ENCODE results near the gene TMEM212. TPM values are rescaled to one million over a fixed set of nuclear protein-coding genes. Genes with fewer than 3 reads are reported as not detected.

Gene TMEM212
- total RNA-seq, 1 donor from 2014 or later, result not detected

DNA sequence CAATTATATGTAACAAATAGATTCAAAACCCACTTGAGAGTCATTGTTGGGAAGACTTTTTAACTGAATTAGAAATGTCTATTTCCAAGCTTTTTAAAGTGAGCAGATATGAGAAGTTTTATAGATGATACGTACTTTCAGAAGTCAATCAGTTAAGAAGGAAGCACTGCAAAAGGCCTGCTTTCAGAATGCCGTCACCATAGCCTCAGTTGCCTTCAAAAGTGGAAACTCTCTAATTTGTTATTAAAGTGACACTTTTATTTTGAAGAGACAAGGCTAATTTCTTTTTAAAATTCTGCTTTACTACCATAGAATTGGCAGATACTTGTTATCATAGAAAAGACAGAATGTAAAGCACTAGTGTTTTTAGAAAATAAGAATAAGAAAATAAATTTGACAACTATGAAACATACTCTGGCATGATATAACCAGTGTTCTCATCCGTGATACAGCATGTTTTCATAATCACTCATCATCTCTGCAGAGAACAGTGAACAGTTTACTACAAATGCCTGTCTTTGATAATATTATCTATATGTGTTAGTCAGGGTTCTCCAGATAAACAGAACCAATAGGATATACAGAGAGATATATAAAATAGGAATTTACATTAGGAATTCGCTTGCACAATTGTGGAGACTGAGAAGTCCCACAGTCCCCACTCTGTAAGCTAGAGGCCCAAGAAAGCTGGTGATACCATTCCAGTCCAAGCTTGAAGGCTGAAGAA, 25.9 kb upstream of the TMEM212 start:
- Mint-ChIP-seq H3K36me3 (ENCODE audit: unreplicated experiment) (no peaks in the 10 kb centered on the region), H3K27me3 (ENCODE audit: unreplicated experiment) (no peaks in the 10 kb centered on the region), H3K27ac (ENCODE audit: unreplicated experiment) (no peak overlapping the region), H3K9me3 (ENCODE audit: unreplicated experiment) (peaks cover 2% of the 10 kb centered on the region), H3K4me1 (ENCODE audit: low read depth, unreplicated experiment) (no peaks in the 10 kb centered on the region), H3K4me3 (ENCODE audit: unreplicated experiment) (no peak overlapping the region)
- DNase-seq, result no peak
- TF ChIP-seq, protein P1, sequence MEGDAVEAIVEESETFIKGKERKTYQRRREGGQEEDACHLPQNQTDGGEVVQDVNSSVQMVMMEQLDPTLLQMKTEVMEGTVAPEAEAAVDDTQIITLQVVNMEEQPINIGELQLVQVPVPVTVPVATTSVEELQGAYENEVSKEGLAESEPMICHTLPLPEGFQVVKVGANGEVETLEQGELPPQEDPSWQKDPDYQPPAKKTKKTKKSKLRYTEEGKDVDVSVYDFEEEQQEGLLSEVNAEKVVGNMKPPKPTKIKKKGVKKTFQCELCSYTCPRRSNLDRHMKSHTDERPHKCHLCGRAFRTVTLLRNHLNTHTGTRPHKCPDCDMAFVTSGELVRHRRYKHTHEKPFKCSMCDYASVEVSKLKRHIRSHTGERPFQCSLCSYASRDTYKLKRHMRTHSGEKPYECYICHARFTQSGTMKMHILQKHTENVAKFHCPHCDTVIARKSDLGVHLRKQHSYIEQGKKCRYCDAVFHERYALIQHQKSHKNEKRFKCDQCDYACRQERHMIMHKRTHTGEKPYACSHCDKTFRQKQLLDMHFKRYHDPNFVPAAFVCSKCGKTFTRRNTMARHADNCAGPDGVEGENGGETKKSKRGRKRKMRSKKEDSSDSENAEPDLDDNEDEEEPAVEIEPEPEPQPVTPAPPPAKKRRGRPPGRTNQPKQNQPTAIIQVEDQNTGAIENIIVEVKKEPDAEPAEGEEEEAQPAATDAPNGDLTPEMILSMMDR (IDR thresholded peaks at IDR 0.05; ENCODE audit: partially characterized antibody, unreplicated experiment), result no peak

DNA sequence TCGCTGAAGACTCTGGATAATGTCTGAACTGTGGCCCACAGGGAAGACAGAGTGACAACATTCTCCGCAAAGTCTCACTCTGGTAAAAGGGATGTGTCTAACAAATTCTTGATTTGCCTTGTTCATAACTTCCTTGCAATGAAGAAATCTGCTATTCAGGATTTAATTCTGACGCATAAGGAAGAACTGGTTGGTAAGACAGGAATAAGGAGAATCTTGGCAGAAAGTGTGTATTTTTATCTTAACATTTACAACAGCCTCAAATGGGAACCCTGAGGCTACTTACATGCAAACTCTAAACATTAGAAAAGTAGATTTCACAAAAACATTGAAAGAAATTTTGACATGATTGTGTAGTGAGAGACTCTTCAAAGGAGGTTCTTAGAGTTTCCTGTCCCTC, 22.1 kb upstream of the TMEM212 start:
- Mint-ChIP-seq H3K9me3 (ENCODE audit: unreplicated experiment) (peaks cover 2% of the 10 kb centered on the region), H3K4me1 (ENCODE audit: low read depth, unreplicated experiment) (peaks cover 6% of the 10 kb centered on the region), H3K27me3 (ENCODE audit: unreplicated experiment) (no peaks in the 10 kb centered on the region), H3K36me3 (ENCODE audit: unreplicated experiment) (no peaks in the 10 kb centered on the region), H3K4me3 (ENCODE audit: unreplicated experiment) (no peak overlapping the region), H3K27ac (ENCODE audit: unreplicated experiment) (no peak overlapping the region)
- DNase-seq, result no peak
- TF ChIP-seq, protein P1 (IDR thresholded peaks at IDR 0.05; ENCODE audit: partially characterized antibody, unreplicated experiment), result no peak

DNA sequence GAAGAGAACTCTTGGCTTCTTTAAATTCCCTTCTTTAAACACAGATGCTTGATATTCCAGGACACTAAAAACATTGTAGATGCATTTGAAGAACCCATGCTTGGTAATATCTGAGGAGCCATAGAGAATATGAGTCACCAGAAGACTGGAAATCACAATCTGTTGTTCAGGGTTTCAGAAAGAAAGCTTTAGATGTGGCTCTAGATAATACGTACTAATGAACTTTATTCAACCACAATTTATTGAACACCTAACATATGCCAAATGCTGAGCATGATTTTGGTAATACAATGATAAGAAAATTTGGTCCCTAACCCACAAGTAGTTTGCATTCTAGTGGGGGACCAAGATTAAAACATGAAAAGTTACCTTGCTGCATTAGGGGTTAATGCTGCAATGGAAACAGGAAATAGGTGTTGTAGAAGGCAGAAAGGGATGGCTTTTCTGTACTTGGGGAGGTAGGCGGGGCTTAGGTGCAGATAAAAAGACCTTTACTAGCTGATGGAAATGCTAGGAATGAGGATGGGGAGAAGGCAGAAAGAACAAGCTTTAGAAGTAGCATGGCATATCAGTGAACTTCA, 21.3 kb upstream of the TMEM212 start:
- Mint-ChIP-seq H3K27me3 (ENCODE audit: unreplicated experiment) (no peaks in the 10 kb centered on the region), H3K9me3 (ENCODE audit: unreplicated experiment) (peaks cover 2% of the 10 kb centered on the region), H3K27ac (ENCODE audit: unreplicated experiment) (no peak overlapping the region), H3K4me1 (ENCODE audit: low read depth, unreplicated experiment) (peaks cover 10% of the 10 kb centered on the region), H3K4me3 (ENCODE audit: unreplicated experiment) (no peak overlapping the region), H3K36me3 (ENCODE audit: unreplicated experiment) (no peaks in the 10 kb centered on the region)
- no peak for DNase-seq
- TF ChIP-seq, protein P1 (IDR thresholded peaks at IDR 0.05; ENCODE audit: partially characterized antibody, unreplicated experiment), result no peak

DNA sequence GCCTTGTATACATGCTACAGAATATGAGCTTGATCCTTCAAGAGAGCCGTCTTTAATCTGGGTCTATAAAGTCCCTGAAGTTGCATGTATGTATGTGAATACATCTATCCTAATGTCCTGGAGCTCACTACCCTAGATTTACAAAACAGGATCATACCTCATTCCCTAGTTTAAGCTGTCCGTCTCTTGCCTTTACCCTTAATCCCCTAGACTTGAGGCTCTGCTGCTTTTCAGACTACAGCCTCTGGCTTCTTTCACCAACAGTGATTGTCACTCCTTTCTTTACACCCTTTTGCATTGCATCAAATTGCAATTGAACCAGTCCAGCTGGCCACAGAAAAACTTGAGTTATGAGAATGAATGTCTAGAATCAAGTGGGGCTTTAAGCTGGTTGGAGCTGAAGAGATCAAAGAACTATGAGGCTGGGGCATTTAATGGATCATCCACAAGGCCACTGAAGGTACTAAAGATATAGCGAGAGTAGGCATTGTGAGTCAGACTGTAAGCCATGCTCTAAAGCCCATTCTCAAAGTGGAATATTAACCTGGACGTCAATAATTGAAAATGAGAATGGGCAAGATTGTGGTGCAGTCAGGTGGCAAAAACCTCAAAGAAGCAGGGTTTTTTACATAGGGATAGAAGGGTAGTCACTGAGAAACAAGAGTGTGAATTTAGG, 20.6 kb upstream of the TMEM212 start:
- Mint-ChIP-seq H3K9me3 (ENCODE audit: unreplicated experiment) (peaks cover 2% of the 10 kb centered on the region), H3K4me1 (ENCODE audit: low read depth, unreplicated experiment) (peaks cover 14% of the 10 kb centered on the region), H3K27ac (ENCODE audit: unreplicated experiment) (no peak overlapping the region), H3K4me3 (ENCODE audit: unreplicated experiment) (no peak overlapping the region), H3K27me3 (ENCODE audit: unreplicated experiment) (no peaks in the 10 kb centered on the region), H3K36me3 (ENCODE audit: unreplicated experiment) (no peaks in the 10 kb centered on the region)
- no peak for DNase-seq
- TF ChIP-seq, protein P1 (IDR thresholded peaks at IDR 0.05; ENCODE audit: partially characterized antibody, unreplicated experiment), result no peak

DNA sequence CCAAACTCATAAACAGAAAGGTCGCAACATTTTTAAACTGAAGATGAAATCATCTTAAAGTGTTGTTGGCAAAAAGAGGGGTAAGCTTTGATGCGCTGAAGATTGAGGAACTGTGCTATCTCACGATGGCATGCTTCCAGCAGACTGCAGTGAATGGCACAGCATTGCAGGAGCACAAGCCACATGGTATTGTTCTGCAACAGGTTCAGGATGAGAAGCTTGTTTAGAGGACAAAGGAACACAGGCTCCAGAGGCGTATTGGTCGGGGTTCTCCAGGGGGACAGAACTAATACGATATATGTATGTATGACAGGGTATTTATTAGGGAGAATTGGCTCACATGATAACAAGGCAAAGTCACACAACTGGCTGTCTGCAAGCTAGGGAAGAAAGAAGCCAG, 19.0 kb upstream of the TMEM212 start:
- Mint-ChIP-seq H3K27me3 (ENCODE audit: unreplicated experiment) (no peaks in the 10 kb centered on the region), H3K9me3 (ENCODE audit: unreplicated experiment) (peaks cover 2% of the 10 kb centered on the region), H3K36me3 (ENCODE audit: unreplicated experiment) (no peaks in the 10 kb centered on the region), H3K4me3 (ENCODE audit: unreplicated experiment) (no peak overlapping the region), H3K27ac (ENCODE audit: unreplicated experiment) (no peak overlapping the region), H3K4me1 (ENCODE audit: low read depth, unreplicated experiment) (peaks cover 24% of the 10 kb centered on the region)
- DNase-seq, result no peak
- TF ChIP-seq, protein P1 (IDR thresholded peaks at IDR 0.05; ENCODE audit: partially characterized antibody, unreplicated experiment), result no peak

All from glutamatergic neuron (in vitro differentiated cells).